ENCODE measurements around the gene TRIB2.

- TF ChIP-seq TARDBP (IDR thresholded peaks at IDR 0.05) (no peak), SUZ12 (IDR thresholded peaks at IDR 0.05) (no peak), ARNT (IDR thresholded peaks at IDR 0.05) (no peak), NFRKB (IDR thresholded peaks at IDR 0.05) (no peak), BHLHE40 (IDR thresholded peaks at IDR 0.05; ENCODE audit: borderline replicate concordance) (no peak), LEF1 (IDR thresholded peaks at IDR 0.05; ENCODE audit: borderline replicate concordance) (no peak), SP1 (IDR thresholded peaks at IDR 0.05) (no peak), CTBP1 (IDR thresholded peaks at IDR 0.05; ENCODE audit: borderline replicate concordance) (no peak), FOXA1 (IDR thresholded peaks at IDR 0.05) (no peak), HDGF (IDR thresholded peaks at IDR 0.05; ENCODE audit: borderline replicate concordance) (no peak), ELF4 (IDR thresholded peaks at IDR 0.05) (no peak), ZNF384 (IDR thresholded peaks at IDR 0.05) (no peak), FOXM1 (IDR thresholded peaks at IDR 0.05; ENCODE audit: borderline replicate concordance) (no peak)
- TF ChIP-seq, protein P1, sequence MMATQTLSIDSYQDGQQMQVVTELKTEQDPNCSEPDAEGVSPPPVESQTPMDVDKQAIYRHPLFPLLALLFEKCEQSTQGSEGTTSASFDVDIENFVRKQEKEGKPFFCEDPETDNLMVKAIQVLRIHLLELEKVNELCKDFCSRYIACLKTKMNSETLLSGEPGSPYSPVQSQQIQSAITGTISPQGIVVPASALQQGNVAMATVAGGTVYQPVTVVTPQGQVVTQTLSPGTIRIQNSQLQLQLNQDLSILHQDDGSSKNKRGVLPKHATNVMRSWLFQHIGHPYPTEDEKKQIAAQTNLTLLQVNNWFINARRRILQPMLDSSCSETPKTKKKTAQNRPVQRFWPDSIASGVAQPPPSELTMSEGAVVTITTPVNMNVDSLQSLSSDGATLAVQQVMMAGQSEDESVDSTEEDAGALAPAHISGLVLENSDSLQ (IDR thresholded peaks at IDR 0.05), result no peak
These were observed 44.4 kb downstream of the TRIB2 start for GRCh38 chr2:12761104-12761503.
